Stimulated activated effector memory CD8-positive, alpha-beta T cell treated with anti-CD3 and anti-CD28 coated beads, Interleukin-12 subunit alpha, Interleukin-12 subunit beta, amount 100 ng/mL, for 72 hours (primary cell): Measurements from ENCODE around the gene C11orf87.

Experiments used
- ATAC-seq: fragments of 150-1000 bp; cut with Tn5 transposase; 2 replicates; pipeline ENCODE4 v1.10.0; 2021
- DNase-seq, 2 donors: peaks; one replicate each; pipeline ENCODE4 v3.0.0; 2021 to 2022; ENCODE audit warnings: low spot score in 2 of 2
- H3K27ac Mint-ChIP-seq: one replicate; pipeline ENCODE4 v1.8.0; 2022; ENCODE audit warnings: mild to moderate bottlenecking, mixed read lengths
- H3K36me3 Mint-ChIP-seq: one replicate; pipeline ENCODE4 v1.8.0; 2022; ENCODE audit warnings: mild to moderate bottlenecking, mixed read lengths
- H3K4me1 Mint-ChIP-seq: one replicate; pipeline ENCODE4 v1.8.0; 2022; ENCODE audit warnings: mixed read lengths
- H3K4me3 Mint-ChIP-seq: one replicate; pipeline ENCODE4 v1.8.0; 2022; ENCODE audit warnings: mild to moderate bottlenecking, mixed read lengths
- H3K9me3 Mint-ChIP-seq: one replicate; pipeline ENCODE4 v1.8.0; 2022; ENCODE audit warnings: mixed read lengths

Gene C11orf87

GRCh38 chr11:109421981-109422869, at the start of gene C11orf87:
C11orf87 (plus strand) TSS chr11:109422190; CDS start chr11:109423634, 1,444 bp downstream.
- ATAC-seq (peak; percentile 37), DNase-seq (no peak)
- H3K36me3 Mint-ChIP-seq, result no peaks in the 10 kb centered on the region
- H3K9me3 Mint-ChIP-seq, result no peaks in the 10 kb centered on the region
- no peak within 1 kb of the TSS for H3K27ac Mint-ChIP-seq
- H3K4me1 Mint-ChIP-seq, result no peaks in the 10 kb centered on the region
- no peak within 1 kb of the TSS for H3K4me3 Mint-ChIP-seq

- DNase-seq (no peak), ATAC-seq (no peak)
- H3K36me3 Mint-ChIP-seq, result no peaks in the 10 kb centered on the region
- H3K4me3 Mint-ChIP-seq, result no peak overlapping the region
- H3K27ac Mint-ChIP-seq, result no peak overlapping the region
- peaks cover 8% of the 10 kb centered on the region for H3K9me3 Mint-ChIP-seq
- no peaks in the 10 kb centered on the region for H3K4me1 Mint-ChIP-seq
Measured at GRCh38 chr11:109374032-109374431, 48.0 kb upstream of the C11orf87 start.

DNA sequence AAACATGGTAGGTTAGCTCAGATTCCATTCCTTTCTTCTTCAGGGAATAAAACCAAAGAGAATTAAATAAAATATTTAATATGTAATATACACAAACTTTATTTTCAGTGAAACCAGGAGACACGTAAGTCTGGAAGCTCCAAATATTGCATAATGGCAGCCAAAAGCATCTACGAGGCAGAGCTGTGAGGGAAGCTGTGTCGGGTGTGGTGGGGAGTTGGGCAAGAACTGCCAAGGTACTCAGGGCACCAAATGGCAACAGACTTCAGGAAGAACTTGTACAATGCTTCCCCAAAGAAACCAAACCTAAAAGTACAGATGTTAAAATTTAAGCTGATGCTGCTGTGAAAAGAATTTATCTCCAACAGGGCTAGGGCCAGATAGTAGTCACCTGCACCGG, 47.5 kb upstream of the C11orf87 start:
- DNase-seq, result no peak
- ATAC-seq, result no peak
- Mint-ChIP-seq H3K27ac (no peak overlapping the region), H3K4me1 (no peaks in the 10 kb centered on the region), H3K4me3 (no peak overlapping the region), H3K36me3 (no peaks in the 10 kb centered on the region), H3K9me3 (peaks cover 8% of the 10 kb centered on the region)

- Mint-ChIP-seq H3K4me1 (no peaks in the 10 kb centered on the region), H3K36me3 (no peaks in the 10 kb centered on the region), H3K27ac (no peak overlapping the region), H3K4me3 (no peak overlapping the region), H3K9me3 (peaks cover 10% of the 10 kb centered on the region)
- no peak for ATAC-seq
- no peak for DNase-seq
Measured at GRCh38 chr11:109377039-109377742, 44.8 kb upstream of the C11orf87 start.

GRCh38 chr11:109378034-109378433, 44.0 kb upstream of the C11orf87 start:
- ATAC-seq (no peak), DNase-seq (no peak)
- Mint-ChIP-seq H3K27ac (no peak overlapping the region), H3K4me1 (no peaks in the 10 kb centered on the region), H3K4me3 (no peak overlapping the region), H3K9me3 (peaks cover 10% of the 10 kb centered on the region), H3K36me3 (no peaks in the 10 kb centered on the region)

- no peaks in the 10 kb centered on the region for H3K4me1 Mint-ChIP-seq
- no peaks in the 10 kb centered on the region for H3K36me3 Mint-ChIP-seq
- H3K9me3 Mint-ChIP-seq, result peaks cover 3% of the 10 kb centered on the region
- DNase-seq, result no peak
- no peak overlapping the region for H3K27ac Mint-ChIP-seq
- no peak overlapping the region for H3K4me3 Mint-ChIP-seq
- ATAC-seq, result no peak
Measured at GRCh38 chr11:109383306-109383705, 38.7 kb upstream of the C11orf87 start.

- no peaks in the 10 kb centered on the region for H3K36me3 Mint-ChIP-seq
- no peak overlapping the region for H3K27ac Mint-ChIP-seq
- ATAC-seq (no peak), DNase-seq (no peak)
- H3K4me3 Mint-ChIP-seq, result no peak overlapping the region
- no peaks in the 10 kb centered on the region for H3K4me1 Mint-ChIP-seq
- H3K9me3 Mint-ChIP-seq, result peaks cover 3% of the 10 kb centered on the region
Measured at GRCh38 chr11:109384873-109385272, 37.1 kb upstream of the C11orf87 start.

DNA sequence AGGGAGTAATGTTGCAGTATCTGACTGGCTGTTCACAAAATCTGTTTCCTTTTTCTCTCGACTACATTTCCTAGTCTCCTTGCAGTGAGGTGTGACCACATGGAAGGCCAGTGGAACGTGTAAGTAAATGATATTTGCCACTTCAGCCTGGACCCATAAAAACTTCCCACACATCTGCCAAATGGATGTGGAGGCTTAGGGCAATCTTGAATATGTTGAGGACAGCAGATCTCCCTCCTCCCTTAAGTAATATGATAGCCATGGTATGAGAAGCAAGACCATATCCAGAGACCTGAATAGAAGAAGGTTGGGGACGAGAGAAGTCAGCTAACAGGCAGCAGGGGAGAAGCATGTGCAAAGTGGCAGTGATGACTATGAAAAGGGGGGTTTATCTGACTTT, 33.0 kb upstream of the C11orf87 start:
- DNase-seq (no peak), ATAC-seq (no peak)
- Mint-ChIP-seq H3K27ac (no peak overlapping the region), H3K4me3 (no peak overlapping the region), H3K36me3 (no peaks in the 10 kb centered on the region), H3K9me3 (peaks cover 6% of the 10 kb centered on the region), H3K4me1 (no peaks in the 10 kb centered on the region)

DNA sequence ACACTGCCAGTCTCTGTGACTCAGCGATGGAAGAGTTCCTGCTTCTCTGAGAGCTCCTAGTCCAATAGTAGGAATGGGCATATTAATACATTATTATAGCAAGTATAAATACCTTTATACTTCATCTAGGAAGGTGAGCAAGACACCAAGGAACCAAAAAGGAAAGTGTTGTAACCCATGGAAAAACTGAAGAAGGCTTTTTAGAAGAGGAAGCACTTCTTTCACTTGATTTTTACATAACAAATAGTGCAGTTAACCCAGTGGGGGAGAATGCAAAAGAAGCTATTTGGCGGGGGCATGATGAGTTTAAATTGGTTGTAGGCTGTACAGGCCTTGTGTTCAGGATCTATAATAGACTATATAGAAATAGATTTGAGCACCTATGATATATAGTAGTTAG, 31.2 kb upstream of the C11orf87 start:
- no peak overlapping the region for H3K27ac Mint-ChIP-seq
- ATAC-seq (no peak), DNase-seq (no peak)
- H3K4me3 Mint-ChIP-seq, result no peak overlapping the region
- H3K9me3 Mint-ChIP-seq, result peaks cover 6% of the 10 kb centered on the region
- H3K4me1 Mint-ChIP-seq, result no peaks in the 10 kb centered on the region
- no peaks in the 10 kb centered on the region for H3K36me3 Mint-ChIP-seq

GRCh38 chr11:109401545-109401944, 20.4 kb upstream of the C11orf87 start:
- Mint-ChIP-seq H3K4me3 (no peak overlapping the region), H3K9me3 (peaks cover 9% of the 10 kb centered on the region), H3K36me3 (no peaks in the 10 kb centered on the region), H3K27ac (no peak overlapping the region), H3K4me1 (no peaks in the 10 kb centered on the region)
- ATAC-seq (no peak), DNase-seq (no peak)

- no peaks in the 10 kb centered on the region for H3K4me1 Mint-ChIP-seq
- H3K36me3 Mint-ChIP-seq, result no peaks in the 10 kb centered on the region
- no peak for DNase-seq
- no peak overlapping the region for H3K27ac Mint-ChIP-seq
- no peak overlapping the region for H3K4me3 Mint-ChIP-seq
- no peak for ATAC-seq
- peaks cover 11% of the 10 kb centered on the region for H3K9me3 Mint-ChIP-seq
Measured at GRCh38 chr11:109405671-109406070, 16.3 kb upstream of the C11orf87 start.

GRCh38 chr11:109416601-109417000, 5.4 kb upstream of the C11orf87 start:
- Mint-ChIP-seq H3K9me3 (peaks cover 2% of the 10 kb centered on the region), H3K27ac (no peak overlapping the region), H3K4me1 (no peaks in the 10 kb centered on the region)

GRCh38 chr11:109422870-109423465, 978 bp downstream of the C11orf87 start:
- no peaks in the 10 kb centered on the region for H3K9me3 Mint-ChIP-seq
- no peak overlapping the region for H3K27ac Mint-ChIP-seq
- no peaks in the 10 kb centered on the region for H3K36me3 Mint-ChIP-seq
- DNase-seq (no peak), ATAC-seq (peak; percentile 21)
- no peak overlapping the region for H3K4me3 Mint-ChIP-seq
- no peaks in the 10 kb centered on the region for H3K4me1 Mint-ChIP-seq

More at GRCh38 chr11:109416601-109417000, 5.4 kb upstream of the C11orf87 start:
- no peaks in the 10 kb centered on the region for H3K36me3 Mint-ChIP-seq
- ATAC-seq (no peak), DNase-seq (no peak)
- no peak overlapping the region for H3K4me3 Mint-ChIP-seq

DNA sequence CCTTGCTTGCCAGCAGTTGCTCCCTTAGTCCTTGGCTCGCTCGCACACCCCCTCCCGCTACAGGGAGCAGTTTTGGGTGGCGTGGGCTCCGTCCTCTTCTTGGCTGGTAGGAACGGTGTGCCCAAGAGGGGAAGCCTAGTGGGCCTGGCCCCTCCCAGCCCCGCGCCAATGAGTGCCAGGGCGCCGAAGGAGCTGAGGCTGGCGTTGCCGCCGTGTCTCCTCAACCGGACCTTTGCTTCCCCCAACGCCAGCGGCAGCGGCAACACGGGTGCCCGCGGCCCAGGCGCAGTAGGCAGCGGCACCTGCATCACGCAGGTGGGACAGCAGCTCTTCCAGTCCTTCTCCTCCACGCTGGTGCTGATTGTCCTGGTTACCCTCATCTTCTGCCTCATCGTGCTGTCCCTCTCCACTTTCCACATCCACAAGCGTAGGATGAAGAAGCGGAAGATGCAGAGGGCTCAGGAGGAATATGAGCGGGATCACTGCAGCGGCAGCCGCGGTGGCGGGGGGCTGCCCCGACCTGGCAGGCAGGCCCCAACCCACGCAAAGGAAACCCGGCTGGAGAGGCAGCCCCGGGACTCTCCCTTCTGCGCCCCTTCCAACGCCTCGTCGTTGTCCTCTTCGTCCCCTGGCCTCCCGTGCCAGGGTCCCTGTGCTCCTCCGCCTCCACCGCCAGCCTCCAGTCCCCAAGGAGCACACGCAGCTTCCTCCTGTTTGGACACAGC, 1.6 kb downstream of the C11orf87 start:
- Mint-ChIP-seq H3K36me3 (no peaks in the 10 kb centered on the region), H3K9me3 (no peaks in the 10 kb centered on the region), H3K4me1 (no peaks in the 10 kb centered on the region), H3K27ac (no peak overlapping the region), H3K4me3 (no peak overlapping the region)
- DNase-seq (no peak), ATAC-seq (peak; percentile 11)

DNA sequence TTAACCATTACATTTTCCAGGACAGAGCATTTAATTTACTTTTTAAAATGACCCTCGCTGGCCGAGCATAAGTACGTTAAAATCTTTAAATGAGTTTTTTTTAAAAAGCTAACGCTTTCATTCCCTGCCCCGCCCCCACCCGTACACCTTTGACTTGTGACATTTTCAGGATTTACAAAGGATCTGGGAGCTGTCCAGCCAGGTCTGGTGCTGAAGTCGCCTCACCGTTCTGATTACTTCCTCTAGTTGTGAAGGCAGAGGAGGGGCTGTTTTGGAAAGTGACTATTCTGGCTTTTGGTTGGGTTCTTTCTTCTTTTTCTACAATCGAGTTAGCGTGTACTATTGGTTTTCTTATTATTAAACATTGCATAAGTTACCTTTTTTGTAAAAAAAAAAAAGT, 2.9 kb downstream of the C11orf87 start:
- no peak for DNase-seq
- no peak overlapping the region for H3K27ac Mint-ChIP-seq

More for the DNA sequence above, 2.9 kb downstream of the C11orf87 start:
- H3K4me1 Mint-ChIP-seq, result no peaks in the 10 kb centered on the region
- H3K36me3 Mint-ChIP-seq, result no peaks in the 10 kb centered on the region
- no peaks in the 10 kb centered on the region for H3K9me3 Mint-ChIP-seq
- ATAC-seq, result no peak
- H3K4me3 Mint-ChIP-seq, result no peak overlapping the region
